GM21717 (cell line): ENCODE data around the gene CD1C.
"Not testable (repeated sequence)": the region's sequence is repeated elsewhere in the genome, so short reads cannot be mapped to it uniquely, and the experiment has no call there.

Experiments
- ATAC-seq: cut with Tn5 transposase; IDR thresholded peaks from one replicate; pipeline ENCODE4 v1.9.1; 2021; ENCODE audit warnings: mild to moderate bottlenecking, moderate library complexity; ENCODE audit not compliant: unreplicated experiment

Gene CD1C

DNA sequence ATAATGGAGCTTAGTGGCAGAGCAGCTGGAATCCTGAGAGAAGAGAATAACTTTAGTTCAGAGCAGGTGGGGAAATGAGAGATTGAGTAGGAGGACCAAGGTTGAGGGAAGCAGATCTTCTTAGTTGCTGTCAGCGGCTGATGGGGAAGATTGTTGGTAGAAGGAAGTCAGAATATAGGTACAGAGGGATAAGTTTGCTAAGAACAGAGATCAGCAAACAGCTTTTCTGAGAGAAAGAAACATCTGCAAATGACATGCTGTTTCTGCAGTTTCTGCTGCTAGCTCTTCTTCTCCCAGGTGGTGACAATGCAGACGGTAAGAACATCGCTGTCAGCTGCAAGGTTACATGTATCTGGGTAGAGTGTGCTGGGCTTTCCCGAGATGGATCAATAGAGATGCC is at the start of gene CD1C:
TSS of gene CD1C (plus strand) at position 113 of the 400 bp plus-strand sequence. CDS start at position 255, 142 bp downstream.
- no peak for ATAC-seq

- ATAC-seq = no peak
These were observed 43.1 kb upstream of the CD1C start for GRCh38 chr1:158246650-158247049.

GRCh38 chr1:158248118-158248517 is 41.6 kb upstream of the CD1C start:
- ATAC-seq = no peak

DNA sequence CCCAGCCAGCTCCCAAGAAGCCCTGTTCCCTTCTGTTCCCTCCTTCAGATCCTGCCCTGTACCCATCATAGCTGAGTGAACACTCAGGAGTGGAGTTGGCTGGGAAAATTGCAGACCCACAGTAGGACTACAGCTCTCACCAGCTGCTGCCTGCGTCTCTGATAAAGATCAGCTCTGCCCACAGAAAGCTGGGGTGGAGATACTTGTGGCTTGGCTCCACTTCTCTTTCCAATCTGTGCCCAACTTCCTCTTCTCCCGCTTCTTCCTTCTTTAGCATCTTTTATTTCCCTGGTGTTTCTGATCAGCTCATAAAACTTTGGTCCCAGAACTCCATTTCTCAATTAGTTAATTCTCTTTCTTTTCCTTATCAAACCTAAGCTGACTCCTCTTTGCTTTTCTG is 41.0 kb upstream of the CD1C start:
- ATAC-seq = no peak

DNA sequence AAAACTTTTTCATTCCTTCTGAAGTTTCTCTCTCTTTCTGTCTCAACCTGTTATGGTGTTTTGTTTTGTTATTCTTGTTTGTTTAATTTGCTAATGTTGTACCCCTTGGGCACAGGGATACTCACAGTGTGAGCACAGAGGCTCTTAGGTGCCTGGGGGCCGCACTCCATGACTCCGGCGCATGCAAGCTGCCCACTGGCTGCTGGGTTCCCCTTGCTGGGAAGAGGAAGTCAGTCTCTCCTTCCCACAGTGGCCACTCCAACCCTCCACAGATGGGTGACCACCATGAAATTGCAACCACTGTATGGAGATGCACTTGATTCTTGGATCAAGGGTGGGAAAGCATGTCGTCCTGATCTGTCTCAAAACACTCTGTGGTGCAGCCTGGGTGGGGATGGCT is 40.1 kb upstream of the CD1C start:
- ATAC-seq = no peak

- ATAC-seq = no peak
These were observed 38.6 kb upstream of the CD1C start for GRCh38 chr1:158251163-158251562.

DNA sequence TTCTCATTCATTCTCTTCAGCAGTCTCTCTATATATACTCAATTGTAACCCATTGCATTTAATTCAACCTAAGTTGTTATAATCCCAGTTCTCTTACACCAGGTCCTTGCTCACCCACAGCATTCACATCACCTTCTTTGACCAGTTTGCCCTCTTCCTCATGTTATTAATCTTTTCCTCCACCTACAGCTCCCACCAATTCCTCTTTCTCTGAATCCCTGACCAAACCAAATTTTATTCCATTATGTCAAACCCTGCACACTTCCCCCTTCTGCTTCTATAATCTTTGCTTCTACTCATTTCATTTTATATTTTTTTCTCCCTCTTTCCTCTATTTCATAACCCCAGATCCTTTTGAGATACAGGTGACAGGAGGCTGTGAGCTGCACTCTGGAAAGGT is 34.1 kb upstream of the CD1C start:
- ATAC-seq = no peak

DNA sequence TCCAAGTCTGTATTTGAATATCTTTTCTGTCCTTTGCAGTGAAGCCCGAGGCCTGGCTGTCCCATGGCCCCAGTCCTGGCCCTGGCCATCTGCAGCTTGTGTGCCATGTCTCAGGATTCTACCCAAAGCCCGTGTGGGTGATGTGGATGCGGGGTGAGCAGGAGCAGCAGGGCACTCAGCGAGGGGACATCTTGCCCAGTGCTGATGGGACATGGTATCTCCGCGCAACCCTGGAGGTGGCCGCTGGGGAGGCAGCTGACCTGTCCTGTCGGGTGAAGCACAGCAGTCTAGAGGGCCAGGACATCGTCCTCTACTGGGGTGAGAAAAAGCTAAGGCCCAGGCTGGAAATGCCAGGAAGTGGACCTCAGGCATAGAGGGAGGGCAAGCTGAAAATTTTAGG is 33.0 kb upstream of the CD1C start:
- ATAC-seq = not testable (repeated sequence)

- ATAC-seq = no peak
These were observed 31.8 kb upstream of the CD1C start for GRCh38 chr1:158257888-158258287.

DNA sequence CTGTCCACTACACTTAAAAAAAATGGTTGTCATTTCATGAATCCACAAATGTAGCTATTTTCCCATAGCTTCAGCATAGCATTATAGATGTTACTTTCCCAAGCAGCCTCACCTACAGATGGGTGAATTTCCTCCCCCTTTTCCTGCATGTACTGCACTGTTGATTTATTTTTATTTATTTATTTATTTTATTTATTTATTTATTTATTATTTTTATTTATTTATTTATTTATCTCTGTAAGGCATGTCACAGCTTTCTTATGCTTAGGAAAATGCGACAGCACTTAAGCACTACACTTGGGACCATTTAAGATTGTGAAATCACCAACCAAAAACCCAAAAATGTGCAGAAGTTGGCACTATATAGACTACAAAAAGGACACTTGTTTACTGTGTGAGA is 30.6 kb upstream of the CD1C start:
- no peak for ATAC-seq

DNA sequence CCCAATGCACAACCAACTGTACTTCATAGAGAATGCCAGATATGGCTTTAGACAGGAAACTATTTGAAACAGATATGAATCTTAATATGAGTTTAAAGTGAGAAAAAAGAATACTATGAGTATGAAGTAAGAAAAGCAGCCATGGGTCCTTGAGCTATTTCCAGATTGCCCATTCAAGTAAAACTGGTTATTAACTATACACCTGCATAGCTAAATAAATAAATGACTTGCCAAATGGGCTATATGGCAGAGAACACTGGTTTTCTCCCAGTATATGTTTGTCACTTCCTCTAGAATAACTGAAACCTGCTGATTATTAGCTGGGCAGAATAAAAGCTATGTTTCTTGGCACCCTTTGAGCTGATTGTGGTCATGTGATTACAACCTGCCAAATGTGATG is 17.0 kb upstream of the CD1C start:
- no peak for ATAC-seq

DNA sequence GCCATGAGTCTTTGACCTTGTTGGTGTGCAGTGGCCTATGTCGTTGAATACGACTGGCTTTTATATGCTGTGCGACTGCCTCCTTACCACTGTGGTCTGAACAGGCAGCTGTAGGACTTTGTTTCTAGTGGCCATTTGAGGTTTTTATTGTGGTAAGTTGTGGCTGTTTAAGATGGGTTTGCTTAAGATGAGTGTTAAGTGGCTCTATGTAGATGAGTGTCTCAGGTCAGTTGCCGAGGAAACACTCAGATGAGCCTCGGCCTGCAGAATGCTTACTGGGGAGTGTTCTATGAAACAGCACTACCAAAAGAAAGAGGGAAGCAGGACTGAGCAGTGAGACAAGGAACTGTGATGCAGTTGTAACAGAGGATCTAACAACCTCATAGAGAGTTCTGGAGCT is 14.9 kb upstream of the CD1C start:
- no peak for ATAC-seq

GRCh38 chr1:158282421-158282820 is 7.3 kb upstream of the CD1C start:
- not testable (repeated sequence) for ATAC-seq

DNA sequence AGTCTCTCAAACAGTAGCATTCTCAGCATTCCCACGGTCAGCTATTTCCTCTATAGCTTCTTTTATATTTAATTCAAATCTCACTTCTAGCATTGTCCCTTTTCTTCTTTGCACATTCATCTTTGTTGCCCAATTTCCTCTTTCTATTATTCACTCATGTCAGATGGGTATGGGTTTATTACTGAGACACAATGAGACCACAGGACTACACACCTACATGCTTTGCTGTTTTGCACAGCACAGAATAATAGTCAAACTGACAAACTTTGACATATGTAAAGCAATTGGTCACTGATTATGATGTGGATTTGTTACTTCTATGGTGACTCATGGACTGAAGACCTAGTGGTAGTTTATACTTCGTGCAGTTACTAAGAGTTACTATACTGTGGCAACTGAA is 5.8 kb upstream of the CD1C start:
- ATAC-seq = peak; percentile 38

- peak; percentile 75 for ATAC-seq
These were observed 3.9 kb upstream of the CD1C start for GRCh38 chr1:158285756-158286241.

DNA sequence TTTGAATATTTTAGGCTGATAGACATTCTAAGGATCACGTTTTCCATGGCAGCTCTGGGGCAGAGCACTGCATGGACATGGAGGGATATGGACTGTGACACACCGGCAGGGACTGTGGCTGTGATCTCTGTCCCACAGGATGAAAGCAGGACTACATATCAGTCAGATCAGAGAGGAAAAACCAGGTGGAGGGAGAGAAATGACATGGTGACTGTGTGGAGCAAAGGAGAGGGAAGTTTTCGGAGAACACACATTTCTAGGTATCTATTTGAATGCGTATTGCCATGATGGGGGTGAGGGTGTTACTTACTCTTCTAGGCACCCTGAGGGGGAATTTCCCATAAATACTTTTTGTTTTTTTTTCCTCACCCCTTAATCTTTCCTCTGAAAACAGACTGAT is 3.2 kb upstream of the CD1C start:
- peak; percentile 36 for ATAC-seq

- ATAC-seq = peak; percentile 17
These were observed 2.8 kb upstream of the CD1C start for GRCh38 chr1:158286941-158287346.

- ATAC-seq = no peak
These were observed 660 bp downstream of the CD1C start for GRCh38 chr1:158290321-158290844.

DNA sequence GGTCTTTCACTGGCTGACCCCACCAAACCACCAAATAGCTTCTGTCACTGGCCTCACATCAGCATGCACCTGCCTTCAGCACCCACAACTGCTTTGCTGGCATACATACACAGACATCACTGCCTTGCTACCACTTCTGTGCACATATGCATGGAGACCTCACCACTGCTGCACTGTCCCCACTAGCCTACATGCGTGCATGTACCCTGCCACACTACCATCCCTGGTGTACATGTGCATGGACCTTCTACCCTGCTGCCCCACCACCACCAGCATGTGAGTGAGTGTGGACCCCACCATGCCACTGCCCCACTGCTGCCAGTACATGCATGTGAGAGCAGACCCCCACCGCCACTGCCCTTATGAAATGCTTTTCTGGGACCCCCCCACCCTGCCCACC is 6.1 kb downstream of the CD1C start:
- no peak for ATAC-seq

GRCh38 chr1:158310623-158311022 is 20.9 kb downstream of the CD1C start:
- peak; percentile 50 for ATAC-seq

DNA sequence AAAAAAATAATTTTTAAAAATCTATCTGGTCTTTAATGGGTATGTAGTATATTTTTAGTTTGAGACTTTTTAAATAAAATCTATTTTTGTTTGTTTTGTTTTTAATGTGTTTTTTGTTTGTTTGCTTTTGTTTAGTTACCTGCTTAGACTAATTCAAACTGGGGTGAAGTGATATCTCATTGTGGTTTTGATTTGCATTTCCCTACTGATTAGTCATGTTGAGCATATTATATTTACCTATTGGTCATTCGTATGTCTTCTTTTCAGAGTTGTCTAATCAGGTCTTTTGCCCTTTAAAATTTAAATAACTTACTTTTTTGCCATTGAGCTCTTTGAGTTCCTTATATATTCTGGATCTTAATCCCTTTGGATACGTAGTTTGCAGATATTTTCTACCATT is 21.3 kb downstream of the CD1C start:
- peak; percentile 38 for ATAC-seq

DNA sequence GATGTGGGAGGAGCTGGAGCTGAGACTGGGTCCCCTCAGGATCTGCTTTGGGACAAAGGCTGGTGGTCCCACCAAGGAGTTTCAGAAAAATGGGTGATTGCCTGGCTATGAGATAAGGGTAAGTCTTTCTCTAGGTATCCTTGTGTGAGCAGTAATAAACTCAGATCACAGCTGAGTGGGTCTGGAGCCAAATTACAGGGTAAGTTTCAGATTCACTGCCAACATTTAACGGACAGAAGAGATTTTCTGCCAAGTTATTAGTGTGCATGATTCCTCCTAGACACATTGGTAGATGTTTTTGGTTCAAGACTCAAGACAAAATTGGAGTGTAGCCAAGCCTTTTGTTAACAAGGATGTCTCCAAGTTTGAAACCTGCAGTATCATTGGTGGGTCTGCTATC is 34.1 kb downstream of the CD1C start:
- no peak for ATAC-seq

- no peak for ATAC-seq
These were observed 34.7 kb downstream of the CD1C start for GRCh38 chr1:158324395-158324794.
